Measurements from ENCODE around the gene HSPBP1.

Gene HSPBP1

GRCh38 chr19:55289117-55289796, 9.3 kb upstream of the HSPBP1 start:
- TF ChIP-seq EZH2 (optimal IDR thresholded peaks at IDR 0.05; ENCODE audit: low read depth, low read length) (no peak), CTCF (IDR thresholded peaks at IDR 0.05; ENCODE audit: low read length) (no peak), EZH2phosphoT487 (IDR thresholded peaks at IDR 0.05; ENCODE audit: low read length) (no peak)
- Histone ChIP-seq H3K4me1 (ENCODE audit: low read length) (peaks cover 4% of the 10 kb centered on the region; the same call in 1 of the 2 replicates), H3K4me3 (ENCODE audit: low read length) (no peak overlapping the region), H3K4me2 (ENCODE audit: low read depth, low read length) (no peak overlapping the region), H3K9me2 (replicated peaks; ENCODE audit: insufficient read depth, low read length) (no peaks in the 10 kb centered on the region), H3K9ac (ENCODE audit: low read length) (no peak overlapping the region), H4K20me1 (ENCODE audit: insufficient read depth, low read length) (no peaks in the 10 kb centered on the region), H3K9me3 (replicated peaks; ENCODE audit: insufficient read depth, low read length) (no peaks in the 10 kb centered on the region), H3K79me2 (ENCODE audit: low read length) (no peaks in the 10 kb centered on the region), H3K36me3 (replicated peaks; ENCODE audit: insufficient read depth, low read length) (no peaks in the 10 kb centered on the region), H2AFZ (ENCODE audit: low read length) (no peak overlapping the region), H3K27ac (ENCODE audit: low read length) (no peak overlapping the region), H3K27me3 (replicated peaks; ENCODE audit: insufficient read depth, low read length) (no peaks in the 10 kb centered on the region), H3F3A (ENCODE audit: insufficient read depth, low read length) (0 out of 2 replicates have a peak, but pooled peaks cover 3% of the 10 kb centered on the region)
- no peak for DNase-seq

DNA sequence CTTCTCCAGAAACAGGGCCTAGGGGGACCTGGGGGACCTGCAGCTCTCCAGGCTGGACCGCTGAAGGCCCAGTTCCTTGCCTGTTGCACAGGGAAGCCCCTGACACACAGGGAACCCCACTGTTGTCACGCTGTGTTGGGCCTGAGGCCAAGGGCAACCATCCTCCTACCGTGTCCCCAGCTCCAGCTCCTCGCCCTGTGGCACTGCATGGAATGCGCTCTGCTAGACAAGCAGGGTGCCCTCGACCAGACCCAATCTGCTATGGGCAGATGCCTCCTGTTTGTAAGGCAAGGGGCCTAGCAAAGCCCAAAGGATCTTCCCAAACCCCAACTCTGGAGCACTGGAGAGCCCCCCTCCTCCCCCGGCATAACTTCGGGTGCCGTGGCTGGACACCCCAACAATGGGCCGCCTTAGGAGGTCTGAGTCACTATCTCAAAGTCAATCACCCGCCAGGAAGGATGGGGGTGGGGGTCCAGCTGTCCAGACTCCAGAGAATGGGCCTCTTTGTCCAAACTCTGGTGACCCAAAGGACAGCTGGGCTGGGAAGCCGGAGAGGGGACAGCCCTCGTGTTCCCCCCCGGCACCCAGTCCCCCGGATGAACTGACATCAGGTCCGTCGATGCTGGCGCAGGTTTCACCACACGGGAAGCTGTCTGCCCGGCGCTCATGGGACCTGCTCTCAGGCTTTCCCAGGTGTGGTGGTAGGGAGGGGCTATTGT, 7.6 kb upstream of the HSPBP1 start:
- H3K4me2 ChIP-seq (ENCODE audit: low read depth, low read length), result no peak overlapping the region
- no peaks in the 10 kb centered on the region for H3K9me2 ChIP-seq (replicated peaks; ENCODE audit: insufficient read depth, low read length)
- no peak overlapping the region for H3K9ac ChIP-seq (ENCODE audit: low read length)
- H2AFZ ChIP-seq (ENCODE audit: low read length), result no peak overlapping the region
- no peak overlapping the region for H3K4me3 ChIP-seq (ENCODE audit: low read length)
- H3K36me3 ChIP-seq (replicated peaks; ENCODE audit: insufficient read depth, low read length), result no peaks in the 10 kb centered on the region
- H3F3A ChIP-seq (ENCODE audit: insufficient read depth, low read length), result 0 out of 2 replicates have a peak, but pooled peaks cover 3% of the 10 kb centered on the region
- DNase-seq, result no peak
- no peaks in the 10 kb centered on the region for H4K20me1 ChIP-seq (ENCODE audit: insufficient read depth, low read length)
- no peaks in the 10 kb centered on the region for H3K27me3 ChIP-seq (replicated peaks; ENCODE audit: insufficient read depth, low read length)
- peaks cover 10% of the 10 kb centered on the region; the same call in 1 of the 2 replicates for H3K4me1 ChIP-seq (ENCODE audit: low read length)
- no peaks in the 10 kb centered on the region for H3K9me3 ChIP-seq (replicated peaks; ENCODE audit: insufficient read depth, low read length)
- TF ChIP-seq EZH2phosphoT487 (IDR thresholded peaks at IDR 0.05; ENCODE audit: low read length) (no peak), CTCF (IDR thresholded peaks at IDR 0.05; ENCODE audit: low read length) (no peak), EZH2 (optimal IDR thresholded peaks at IDR 0.05; ENCODE audit: low read depth, low read length) (no peak)
- H3K27ac ChIP-seq (ENCODE audit: low read length), result no peak overlapping the region
- no peaks in the 10 kb centered on the region for H3K79me2 ChIP-seq (ENCODE audit: low read length)

- Histone ChIP-seq H3K4me2 (ENCODE audit: low read depth, low read length) (no peak overlapping the region), H2AFZ (ENCODE audit: low read length) (no peak overlapping the region), H4K20me1 (ENCODE audit: insufficient read depth, low read length) (no peaks in the 10 kb centered on the region), H3F3A (ENCODE audit: insufficient read depth, low read length) (peaks cover 8% of the 10 kb centered on the region), H3K27me3 (replicated peaks; ENCODE audit: insufficient read depth, low read length) (no peaks in the 10 kb centered on the region), H3K79me2 (ENCODE audit: low read length) (no peaks in the 10 kb centered on the region), H3K36me3 (replicated peaks; ENCODE audit: insufficient read depth, low read length) (no peaks in the 10 kb centered on the region), H3K9me3 (replicated peaks; ENCODE audit: insufficient read depth, low read length) (no peaks in the 10 kb centered on the region), H3K9me2 (replicated peaks; ENCODE audit: insufficient read depth, low read length) (no peaks in the 10 kb centered on the region), H3K4me1 (ENCODE audit: low read length) (peaks cover 20% of the 10 kb centered on the region), H3K27ac (ENCODE audit: low read length) (no peak overlapping the region), H3K9ac (ENCODE audit: low read length) (no peak overlapping the region), H3K4me3 (ENCODE audit: low read length) (no peak overlapping the region)
- TF ChIP-seq EZH2 (optimal IDR thresholded peaks at IDR 0.05; ENCODE audit: low read depth, low read length) (no peak), CTCF (IDR thresholded peaks at IDR 0.05; ENCODE audit: low read length) (no peak), EZH2phosphoT487 (IDR thresholded peaks at IDR 0.05; ENCODE audit: low read length) (no peak)
- DNase-seq, result no peak
Measured at GRCh38 chr19:55285229-55285890, 5.5 kb upstream of the HSPBP1 start.

Data from MM.1S (cell line).